Measurements from ENCODE around the gene SLC6A17. TPM values are rescaled to one million over a fixed set of nuclear protein-coding genes. Genes with fewer than 3 reads are reported as not detected.

SLC6A17 gene
- polyA plus RNA-seq, 4 donors: 0.08 to 0.92 (median 0.77) TPM

- DNase-seq (ENCODE audit: low read depth in 4 of 4, low spot score in 3 of 4): no peak
Measured at GRCh38 chr1:110134050-110134595, 16.2 kb upstream of the SLC6A17 start.

- no peak for DNase-seq (ENCODE audit: low read depth in 4 of 4, low spot score in 3 of 4)
Measured at GRCh38 chr1:110135246-110135645, 15.0 kb upstream of the SLC6A17 start.

GRCh38 chr1:110135666-110136065 lies 14.6 kb upstream of the SLC6A17 start:
- DNase-seq (ENCODE audit: low read depth in 4 of 4, low spot score in 3 of 4): no peak

GRCh38 chr1:110136911-110137310 lies 13.4 kb upstream of the SLC6A17 start:
- no peak for DNase-seq (ENCODE audit: low read depth in 4 of 4, low spot score in 3 of 4)

- DNase-seq (ENCODE audit: low read depth in 4 of 4, low spot score in 3 of 4): no peak
Measured at GRCh38 chr1:110138956-110139355, 11.3 kb upstream of the SLC6A17 start.

- no peak for DNase-seq (ENCODE audit: low read depth in 4 of 4, low spot score in 3 of 4)
Measured at GRCh38 chr1:110144366-110144765, 5.9 kb upstream of the SLC6A17 start.

- no peak for DNase-seq (ENCODE audit: low read depth in 4 of 4, low spot score in 3 of 4)
Measured at GRCh38 chr1:110148961-110149360, 1.3 kb upstream of the SLC6A17 start.

GRCh38 chr1:110151175-110151669 lies 928 bp downstream of the SLC6A17 start:
- DNase-seq (ENCODE audit: low read depth in 4 of 4, low spot score in 3 of 4): no peak

GRCh38 chr1:110152133-110152785 lies 2.0 kb downstream of the SLC6A17 start:
- DNase-seq (ENCODE audit: low read depth in 4 of 4, low spot score in 3 of 4): no peak

- no peak for DNase-seq (ENCODE audit: low read depth in 4 of 4, low spot score in 3 of 4)
Measured at GRCh38 chr1:110153407-110153950, 3.2 kb downstream of the SLC6A17 start.

GRCh38 chr1:110155878-110156522 lies 5.7 kb downstream of the SLC6A17 start:
- DNase-seq (ENCODE audit: low read depth in 4 of 4, low spot score in 3 of 4): peak; percentile 44 to 69 (median 52)

- no peak for DNase-seq (ENCODE audit: low read depth in 4 of 4, low spot score in 3 of 4)
Measured at GRCh38 chr1:110158261-110158660, 8.0 kb downstream of the SLC6A17 start.

- DNase-seq (ENCODE audit: low read depth in 4 of 4, low spot score in 3 of 4): no peak
Measured at GRCh38 chr1:110159168-110159567, 8.9 kb downstream of the SLC6A17 start.

- no peak for DNase-seq (ENCODE audit: low read depth in 4 of 4, low spot score in 3 of 4)
Measured at GRCh38 chr1:110160538-110161100, 10.3 kb downstream of the SLC6A17 start.

GRCh38 chr1:110161165-110161564 lies 10.9 kb downstream of the SLC6A17 start:
- no peak for DNase-seq (ENCODE audit: low read depth in 4 of 4, low spot score in 3 of 4)

GRCh38 chr1:110161849-110162248 lies 11.6 kb downstream of the SLC6A17 start:
- no peak for DNase-seq (ENCODE audit: low read depth in 4 of 4, low spot score in 3 of 4)

- DNase-seq (ENCODE audit: low read depth in 4 of 4, low spot score in 3 of 4): no peak
Measured at GRCh38 chr1:110163591-110163990, 13.3 kb downstream of the SLC6A17 start.

- no peak for DNase-seq (ENCODE audit: low read depth in 4 of 4, low spot score in 3 of 4)
Measured at GRCh38 chr1:110164725-110165350, 14.5 kb downstream of the SLC6A17 start.

- no peak for DNase-seq (ENCODE audit: low read depth in 4 of 4, low spot score in 3 of 4)
Measured at GRCh38 chr1:110165761-110166231, 15.5 kb downstream of the SLC6A17 start.

GRCh38 chr1:110166861-110167260 lies 16.6 kb downstream of the SLC6A17 start:
- DNase-seq (ENCODE audit: low read depth in 4 of 4, low spot score in 3 of 4): no peak

All from left renal pelvis (tissue), 4 donors.